GM12864 (cell line): Measurements from ENCODE around the gene SELPLG.

Experiments
- DNase-seq: peaks from one replicate; pipeline ENCODE4 v3.0.0-alpha.2; 2011; ENCODE audit warnings: low read depth
- H3K4me3 ChIP-seq: 2 replicates; pipeline ENCODE4 v1.5.1; 2011; ENCODE audit warnings: mild to moderate bottlenecking, low read depth, low read length, control low read depth
- TF ChIP-seq, protein P1 (sequence below): IDR thresholded peaks from 2 replicates; pipeline ENCODE4 v1.5.1; 2011; ENCODE audit warnings: low read depth, mild to moderate bottlenecking, moderate library complexity, low read length, control low read depth, inconsistent platforms; ENCODE audit errors: missing control alignments

The SELPLG gene, protein sequence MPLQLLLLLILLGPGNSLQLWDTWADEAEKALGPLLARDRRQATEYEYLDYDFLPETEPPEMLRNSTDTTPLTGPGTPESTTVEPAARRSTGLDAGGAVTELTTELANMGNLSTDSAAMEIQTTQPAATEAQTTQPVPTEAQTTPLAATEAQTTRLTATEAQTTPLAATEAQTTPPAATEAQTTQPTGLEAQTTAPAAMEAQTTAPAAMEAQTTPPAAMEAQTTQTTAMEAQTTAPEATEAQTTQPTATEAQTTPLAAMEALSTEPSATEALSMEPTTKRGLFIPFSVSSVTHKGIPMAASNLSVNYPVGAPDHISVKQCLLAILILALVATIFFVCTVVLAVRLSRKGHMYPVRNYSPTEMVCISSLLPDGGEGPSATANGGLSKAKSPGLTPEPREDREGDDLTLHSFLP

DNA sequence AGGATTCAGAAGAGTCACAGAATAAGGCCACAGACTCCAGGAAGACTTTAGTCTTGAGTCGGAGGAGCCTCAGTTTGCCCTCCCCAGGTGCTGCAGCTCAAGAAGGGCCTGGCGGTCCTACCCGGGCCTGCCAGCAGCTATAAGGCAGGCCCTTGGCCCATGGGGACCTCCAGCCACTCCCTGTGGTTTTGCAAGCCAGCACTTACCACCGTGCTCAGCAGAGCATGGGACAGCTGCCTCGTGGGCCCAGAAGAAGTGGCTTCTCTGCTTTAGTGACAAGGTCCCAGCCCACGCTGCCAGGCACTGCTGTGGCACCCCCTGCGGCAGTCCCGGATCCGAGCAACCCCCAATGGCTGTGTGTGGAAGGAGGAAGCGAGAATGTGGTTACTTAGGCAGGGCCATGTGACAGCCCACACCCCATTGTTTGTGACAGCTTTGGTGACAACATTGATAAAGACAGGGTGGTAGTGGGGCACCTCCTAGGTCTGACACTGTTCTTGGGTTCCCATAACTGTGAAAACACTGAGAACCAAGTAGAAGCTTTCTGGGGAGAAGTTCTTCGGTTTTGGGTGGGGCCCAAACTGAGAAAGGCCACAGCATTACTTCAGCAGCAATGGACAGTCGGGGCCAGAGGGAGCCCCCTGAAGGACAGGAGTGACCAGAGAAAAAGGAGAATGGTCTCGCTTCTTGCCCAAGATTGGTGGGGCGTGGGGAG lies at the start of gene SELPLG:
Gene SELPLG, minus strand, starts transcription at position 361 of the 715 bp plus-strand sequence. CDS start 9,587 bp downstream, outside the sequence.
- DNase-seq, result peak; percentile 96
- TF ChIP-seq, protein P1, sequence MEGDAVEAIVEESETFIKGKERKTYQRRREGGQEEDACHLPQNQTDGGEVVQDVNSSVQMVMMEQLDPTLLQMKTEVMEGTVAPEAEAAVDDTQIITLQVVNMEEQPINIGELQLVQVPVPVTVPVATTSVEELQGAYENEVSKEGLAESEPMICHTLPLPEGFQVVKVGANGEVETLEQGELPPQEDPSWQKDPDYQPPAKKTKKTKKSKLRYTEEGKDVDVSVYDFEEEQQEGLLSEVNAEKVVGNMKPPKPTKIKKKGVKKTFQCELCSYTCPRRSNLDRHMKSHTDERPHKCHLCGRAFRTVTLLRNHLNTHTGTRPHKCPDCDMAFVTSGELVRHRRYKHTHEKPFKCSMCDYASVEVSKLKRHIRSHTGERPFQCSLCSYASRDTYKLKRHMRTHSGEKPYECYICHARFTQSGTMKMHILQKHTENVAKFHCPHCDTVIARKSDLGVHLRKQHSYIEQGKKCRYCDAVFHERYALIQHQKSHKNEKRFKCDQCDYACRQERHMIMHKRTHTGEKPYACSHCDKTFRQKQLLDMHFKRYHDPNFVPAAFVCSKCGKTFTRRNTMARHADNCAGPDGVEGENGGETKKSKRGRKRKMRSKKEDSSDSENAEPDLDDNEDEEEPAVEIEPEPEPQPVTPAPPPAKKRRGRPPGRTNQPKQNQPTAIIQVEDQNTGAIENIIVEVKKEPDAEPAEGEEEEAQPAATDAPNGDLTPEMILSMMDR, result peak; percentile 46
- peak within 1 kb of the TSS; percentile 56 for H3K4me3 ChIP-seq

DNA sequence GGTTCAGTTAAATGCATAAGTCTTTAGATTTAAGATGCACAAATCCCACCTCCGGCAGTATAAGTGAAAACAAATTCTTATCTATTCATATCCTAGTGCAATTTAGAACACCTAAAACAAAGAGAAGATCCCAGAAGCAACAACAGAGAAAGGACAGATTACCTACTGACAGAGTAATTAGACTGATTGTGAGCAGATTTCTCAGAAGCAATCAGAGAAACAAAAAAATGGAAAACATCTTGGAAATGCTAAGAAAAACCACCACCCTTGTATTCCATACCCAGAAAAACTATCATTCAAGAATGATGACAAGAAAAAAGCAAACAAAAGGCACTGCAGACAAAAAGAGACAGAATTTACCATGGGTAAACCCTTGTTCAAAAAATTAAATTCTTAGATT lies 47.6 kb upstream of the SELPLG start:
- DNase-seq, result no peak
- TF ChIP-seq, protein P1, result no peak

DNA sequence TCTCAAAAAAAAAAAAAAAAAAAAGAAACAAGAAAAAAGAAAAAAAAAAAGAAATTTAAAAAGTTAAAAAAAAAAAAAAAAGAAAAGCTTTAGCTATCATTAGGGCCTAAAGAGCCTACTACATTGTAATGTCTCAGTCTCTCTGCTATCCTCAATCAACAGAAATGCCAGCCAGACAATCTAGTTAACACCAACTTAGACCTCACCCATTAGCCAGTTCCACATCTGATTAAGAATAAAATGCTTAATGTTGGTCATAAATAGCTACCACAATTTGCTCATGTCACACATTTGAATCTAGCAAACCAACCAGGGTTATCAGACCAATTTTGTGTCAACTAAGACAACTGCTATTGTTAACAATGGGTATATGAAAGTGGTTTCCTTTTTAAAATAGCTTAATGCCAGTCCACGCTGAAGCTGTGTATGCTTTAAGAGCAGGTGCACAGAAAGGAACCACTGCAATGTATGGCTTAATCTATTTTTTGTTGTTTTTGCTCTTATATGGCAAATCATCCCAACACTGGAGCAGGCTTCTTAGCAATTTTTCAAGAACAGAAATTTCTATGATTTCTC lies 45.5 kb upstream of the SELPLG start:
- no peak for DNase-seq
- TF ChIP-seq, protein P1, result no peak
- no peak overlapping the region for H3K4me3 ChIP-seq

More for the DNA sequence above, 47.6 kb upstream of the SELPLG start:
- H3K4me3 ChIP-seq, result no peak overlapping the region

DNA sequence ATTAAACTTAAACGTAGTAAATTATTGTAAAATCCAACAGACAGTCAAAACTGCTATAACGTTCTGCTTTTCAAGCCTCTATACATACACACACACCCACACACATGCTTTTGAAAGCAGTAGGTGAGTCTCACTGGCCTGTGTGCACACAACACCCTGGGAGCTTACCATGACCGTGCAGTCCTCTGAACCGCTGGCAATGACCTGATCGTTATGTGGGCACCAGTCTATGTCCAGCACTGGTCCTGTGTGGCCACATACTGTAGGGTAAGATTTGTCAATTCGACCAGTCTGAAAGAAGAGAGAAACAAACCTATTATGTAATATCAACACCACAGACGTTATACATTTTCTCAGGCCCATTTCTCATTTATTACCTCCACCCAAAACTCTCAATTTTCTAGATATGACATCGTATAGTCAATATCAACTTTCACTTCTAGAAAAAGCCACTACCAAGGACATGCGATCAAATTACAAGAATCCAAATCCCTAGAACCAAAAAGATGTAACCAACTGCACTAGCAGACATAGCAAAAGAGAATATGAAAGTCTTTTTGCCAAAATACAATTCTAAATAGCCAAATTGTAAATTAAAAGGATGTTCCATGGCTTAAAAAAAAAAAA lies 44.5 kb upstream of the SELPLG start:
- TF ChIP-seq, protein P1, result no peak
- DNase-seq, result no peak
- no peak overlapping the region for H3K4me3 ChIP-seq

DNA sequence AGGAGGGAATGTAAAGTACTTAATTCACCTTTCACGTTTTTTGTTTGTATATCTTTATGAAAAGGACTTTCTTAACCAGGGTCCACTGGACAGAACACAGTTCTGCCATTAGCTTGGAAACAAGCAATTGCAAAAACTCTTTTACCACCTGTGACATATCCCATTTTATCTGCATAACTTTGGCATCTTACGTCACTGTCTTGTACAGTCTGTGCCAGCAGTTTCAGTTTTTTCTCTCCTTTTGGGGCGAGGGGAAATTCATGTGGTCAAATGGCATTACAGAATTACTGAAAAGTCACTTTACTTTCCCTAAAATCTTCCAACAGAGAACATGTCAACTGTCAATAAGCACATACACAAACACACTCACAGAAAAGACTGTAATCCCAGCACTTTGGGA lies 43.7 kb upstream of the SELPLG start:
- DNase-seq, result no peak
- TF ChIP-seq, protein P1, result no peak
- H3K4me3 ChIP-seq, result no peak overlapping the region

DNA sequence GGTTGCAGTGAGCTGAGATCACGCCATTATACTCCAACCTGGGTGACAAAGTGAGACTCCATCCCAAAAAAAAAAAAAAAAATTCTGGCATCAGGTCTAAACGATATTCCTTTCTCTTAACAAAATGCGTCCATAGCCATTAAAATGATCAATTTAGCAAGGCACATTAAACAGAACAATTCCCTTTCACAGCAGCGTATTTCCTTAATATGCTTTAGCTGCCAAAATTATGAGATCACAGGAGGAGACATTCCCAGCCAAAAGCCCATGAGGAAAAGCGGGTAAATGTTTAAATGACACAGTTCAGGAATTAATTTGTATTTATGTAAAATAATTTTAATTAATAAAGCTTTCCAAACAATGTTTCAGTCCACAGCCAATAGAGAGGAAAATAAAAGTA lies 43.0 kb upstream of the SELPLG start:
- DNase-seq, result no peak
- TF ChIP-seq, protein P1, result no peak
- no peak overlapping the region for H3K4me3 ChIP-seq
